ENCODE measurements around the gene MXD3. TPM values are rescaled to one million over a fixed set of nuclear protein-coding genes. Genes with fewer than 3 reads are reported as not detected.
A peak's percentile ranks its signal among the peaks of the same experiment; 100 is the strongest.
"Not testable (repeated sequence)": the region's sequence is repeated elsewhere in the genome, so short reads cannot be mapped to it uniquely, and the experiment has no call there.

Gene MXD3, protein sequence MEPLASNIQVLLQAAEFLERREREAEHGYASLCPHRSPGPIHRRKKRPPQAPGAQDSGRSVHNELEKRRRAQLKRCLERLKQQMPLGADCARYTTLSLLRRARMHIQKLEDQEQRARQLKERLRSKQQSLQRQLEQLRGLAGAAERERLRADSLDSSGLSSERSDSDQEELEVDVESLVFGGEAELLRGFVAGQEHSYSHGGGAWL
- 10 to 100 TPM in 3 of 4 donors, 1 to 10 TPM in 1; 9.7 to 30.3 (median 26.1) TPM for polyA plus RNA-seq (ENCODE audit: insufficient read length in 4 of 4)

DNA sequence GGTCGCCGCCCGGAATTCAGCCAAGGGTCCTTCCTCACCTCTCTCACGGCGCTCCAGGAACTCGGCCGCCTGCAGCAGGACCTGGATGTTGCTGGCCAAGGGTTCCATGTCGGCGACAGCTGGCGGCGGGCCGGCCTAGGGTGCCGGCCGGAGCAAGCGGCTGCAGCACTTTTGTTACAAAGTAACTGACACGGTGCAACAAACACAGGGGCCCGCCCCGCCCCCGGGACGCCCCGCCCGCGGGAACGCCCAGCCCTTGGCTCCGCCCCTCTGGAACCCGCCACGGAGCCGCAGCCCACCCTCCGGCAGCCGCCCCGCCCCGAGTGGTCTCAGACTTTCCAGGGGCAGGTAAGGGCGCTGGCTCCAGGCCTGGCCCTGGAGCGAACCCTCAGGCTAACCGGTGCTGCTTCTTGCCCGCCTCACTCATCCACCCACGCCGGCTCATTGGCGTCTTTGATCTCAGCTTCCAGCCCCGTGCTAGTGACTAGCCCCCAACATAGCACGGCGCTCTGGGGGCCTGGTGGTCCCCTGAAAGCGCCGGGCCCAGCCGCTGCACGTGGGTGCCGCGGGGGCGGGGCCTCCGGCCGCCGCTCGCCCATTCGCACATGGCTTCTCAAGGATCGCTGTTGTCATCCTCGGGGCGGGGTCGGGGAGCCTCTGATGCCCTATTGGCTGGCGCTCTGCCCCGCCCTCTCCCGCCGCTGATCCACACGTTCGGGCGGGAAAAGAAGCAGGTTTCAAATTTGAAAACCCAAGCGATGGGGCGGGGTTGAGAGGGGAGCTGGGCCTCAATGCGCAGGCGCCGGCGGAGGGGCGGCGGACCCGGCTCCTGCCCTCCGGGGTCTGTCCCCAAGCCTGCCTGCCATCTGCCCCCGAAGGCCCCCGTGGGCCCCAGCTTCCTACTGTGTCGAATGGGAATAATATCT is at the start of gene MXD3:
Gene MXD3 (minus strand): TSS at position 176 of the 926 bp plus-strand sequence. CDS start 68 bp downstream, at position 108.
- peak; percentile 71 to 92 (median 82) for DNase-seq (ENCODE audit: low read depth in 4 of 4, low spot score in 2 of 4)

DNA sequence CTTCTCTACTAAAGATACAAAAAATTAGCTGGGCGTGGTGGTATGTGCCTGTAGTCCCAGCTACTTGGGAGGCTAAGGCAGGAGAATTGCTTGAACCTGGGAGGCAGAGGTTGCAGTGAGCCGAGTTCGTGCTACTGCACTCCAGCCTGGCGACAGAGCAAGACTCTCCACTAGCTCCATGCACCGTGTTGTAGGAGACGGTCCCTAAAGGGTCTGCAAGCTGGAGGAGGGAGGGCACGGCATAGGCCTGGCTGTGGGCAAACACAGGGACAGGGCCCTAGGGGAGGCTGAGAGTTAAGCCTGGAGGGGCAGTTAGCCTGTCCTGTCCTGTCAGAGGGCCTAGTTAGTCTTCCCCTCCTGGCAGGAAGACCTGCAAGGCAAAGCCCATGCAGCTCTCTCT is 49.0 kb upstream of the MXD3 start:
- DNase-seq (ENCODE audit: low read depth in 4 of 4, low spot score in 2 of 4): not testable (repeated sequence)

DNA sequence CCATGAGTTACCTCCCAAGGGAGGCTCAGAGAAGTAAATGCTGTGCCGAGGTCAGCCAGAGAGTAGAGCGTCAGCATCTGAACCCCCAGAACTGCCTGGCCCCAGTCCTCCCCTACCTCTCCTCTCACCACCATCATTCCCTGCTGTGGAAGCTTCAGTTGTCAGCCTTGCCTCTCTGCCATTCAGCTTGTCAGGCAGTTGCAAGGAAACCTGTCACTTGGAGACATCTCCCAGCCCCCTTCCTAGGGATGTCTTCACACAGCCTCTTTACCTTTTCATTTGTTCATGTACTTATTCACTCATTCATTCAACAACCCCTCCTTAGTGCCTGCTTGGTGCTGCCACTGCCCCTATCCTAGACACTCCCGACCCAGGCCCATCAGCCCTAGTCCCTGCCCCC is 48.2 kb upstream of the MXD3 start:
- no peak for DNase-seq (ENCODE audit: low read depth in 4 of 4, low spot score in 2 of 4)

DNA sequence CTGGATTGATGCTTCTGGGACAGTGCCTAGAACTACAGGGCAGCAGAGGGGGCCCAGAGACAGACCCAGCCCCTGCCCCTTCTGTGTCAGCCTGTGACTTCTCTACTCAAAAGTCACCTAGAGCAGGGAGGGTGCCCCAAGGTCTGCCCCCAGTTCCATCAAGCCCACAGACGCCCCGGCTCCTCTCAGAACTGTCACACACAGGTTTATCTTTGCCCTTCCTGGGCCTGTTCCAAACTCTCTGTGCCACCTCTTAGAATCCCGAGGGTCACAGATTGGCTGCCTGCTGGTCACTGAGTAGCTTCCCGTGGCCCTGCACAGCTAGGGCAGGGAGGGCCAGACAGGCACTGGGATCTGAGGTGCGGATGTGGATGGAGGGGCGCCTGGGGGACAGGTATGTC is 47.8 kb upstream of the MXD3 start:
- no peak for DNase-seq (ENCODE audit: low read depth in 4 of 4, low spot score in 2 of 4)

DNA sequence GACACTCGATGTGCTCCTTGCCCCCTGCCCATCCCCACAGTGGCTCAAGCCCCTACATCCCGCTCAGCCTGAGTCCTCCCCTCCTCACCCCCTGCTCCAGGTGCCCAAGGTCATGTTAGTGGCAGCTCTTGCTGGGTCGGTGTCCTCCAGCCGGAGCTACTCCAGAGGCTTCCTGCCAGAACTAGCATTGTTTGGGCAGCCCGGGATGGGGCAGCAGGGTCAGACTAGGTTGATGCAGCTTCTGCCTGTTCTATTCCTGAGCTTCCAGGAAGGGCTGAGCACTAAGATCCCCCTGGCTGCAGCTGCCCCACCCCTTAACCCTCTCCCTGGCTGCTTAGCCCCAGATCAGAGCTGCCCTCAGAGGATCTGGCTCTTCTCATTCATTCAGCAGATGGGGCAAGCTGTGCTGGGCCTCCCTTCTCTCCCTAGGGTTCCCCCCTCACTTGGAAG is 46.7 kb upstream of the MXD3 start:
- DNase-seq (ENCODE audit: low read depth in 4 of 4, low spot score in 2 of 4): no peak

DNA sequence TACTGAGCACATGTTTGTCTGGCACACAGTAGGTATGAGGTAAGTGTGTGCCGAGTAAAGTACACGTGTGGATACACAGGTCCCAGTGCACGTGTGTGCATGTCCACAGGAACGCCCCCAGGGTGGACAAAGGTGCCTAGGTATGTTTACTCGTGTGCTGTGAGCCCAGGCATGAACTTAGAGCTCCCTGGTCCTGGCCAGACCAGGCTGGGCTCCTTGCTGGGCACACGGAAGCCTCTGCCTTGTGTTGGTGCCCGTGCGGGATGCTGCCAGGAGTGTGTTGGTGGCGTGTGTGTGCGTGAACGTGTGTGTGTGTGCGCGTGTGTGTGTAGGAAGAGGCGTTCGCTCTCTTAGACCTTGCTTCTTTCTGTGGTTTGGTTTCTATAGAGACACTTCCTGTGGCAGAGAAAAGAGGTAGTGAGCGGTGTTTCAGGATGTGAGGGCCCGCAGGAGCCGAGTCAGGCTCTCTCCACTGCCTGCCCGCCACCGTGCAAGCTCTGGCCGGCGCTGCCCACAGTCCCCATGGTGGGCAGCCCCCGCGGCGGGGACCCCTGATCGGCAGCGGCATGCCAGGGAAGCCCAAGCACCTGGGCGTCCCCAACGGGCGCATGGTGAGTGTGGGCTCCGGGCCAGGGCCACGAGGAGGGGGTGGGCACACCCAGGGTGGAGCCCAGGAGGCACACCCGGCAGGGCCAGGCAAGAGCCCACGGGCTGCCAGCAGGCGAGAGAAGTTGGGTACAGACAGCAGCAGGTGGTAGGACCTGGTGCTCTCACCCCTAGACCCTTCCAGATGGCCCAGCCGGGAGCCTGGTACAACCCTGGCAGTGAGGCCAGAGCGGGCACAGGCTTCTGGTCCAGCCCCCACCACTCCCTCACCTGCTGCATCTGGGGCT is 46.0 kb upstream of the MXD3 start, which contains the start of gene RGS14:
Gene RGS14 (plus strand): TSS at position 466 of the 893 bp plus-strand sequence. CDS start 101 bp downstream, at position 567.
- no peak for DNase-seq (ENCODE audit: low read depth in 4 of 4, low spot score in 2 of 4)

DNA sequence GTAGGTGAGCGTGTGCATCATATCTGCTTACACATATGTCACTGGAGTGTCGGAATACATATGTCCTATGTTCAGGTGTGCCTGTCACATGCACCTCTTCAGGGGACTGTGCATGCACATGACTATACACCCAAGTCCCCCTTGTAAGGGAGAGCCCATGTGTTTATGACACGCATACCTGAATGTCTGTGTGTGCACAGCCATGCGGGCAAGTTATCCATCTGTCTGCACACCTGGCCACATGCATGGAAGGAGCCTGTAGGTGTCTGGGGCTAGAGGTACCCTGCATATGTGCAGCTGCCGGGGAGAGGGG is 45.4 kb upstream of the MXD3 start:
- DNase-seq (ENCODE audit: low read depth in 4 of 4, low spot score in 2 of 4): no peak

DNA sequence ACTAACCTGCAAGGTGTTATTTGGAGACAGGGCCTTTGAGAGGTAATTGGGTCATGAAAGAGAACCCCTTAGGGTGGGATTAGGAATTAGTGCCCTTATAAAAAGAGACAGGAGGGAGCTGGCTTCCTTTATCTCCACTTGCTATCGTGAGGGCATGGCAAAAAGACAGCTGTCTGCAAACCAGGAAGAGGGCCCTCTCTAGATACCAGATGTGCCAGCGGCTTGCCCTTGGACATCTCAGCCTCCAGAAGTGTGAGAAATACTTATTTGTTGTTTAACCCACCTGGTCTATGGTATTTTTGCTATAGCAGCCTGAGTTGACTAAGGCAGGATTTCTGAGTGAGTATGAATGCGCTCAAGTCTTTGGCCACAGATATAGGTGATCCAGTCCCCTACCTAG is 45.0 kb upstream of the MXD3 start:
- DNase-seq (ENCODE audit: low read depth in 4 of 4, low spot score in 2 of 4): no peak

DNA sequence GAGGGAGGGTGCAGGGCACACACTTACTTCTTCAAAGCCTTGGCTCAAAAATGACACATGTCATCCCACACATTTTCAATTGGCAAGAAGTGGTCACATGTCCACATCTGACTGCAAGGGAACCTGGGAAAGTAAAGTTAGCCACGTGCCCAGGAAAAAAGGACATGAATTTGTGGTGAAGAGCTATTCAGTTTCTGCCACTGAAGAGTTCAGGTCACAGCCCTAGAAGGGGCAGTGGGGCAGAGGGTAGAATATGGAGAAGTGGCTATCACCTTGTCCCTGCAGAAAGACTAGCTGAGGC is 44.1 kb upstream of the MXD3 start:
- DNase-seq (ENCODE audit: low read depth in 4 of 4, low spot score in 2 of 4): no peak

DNA sequence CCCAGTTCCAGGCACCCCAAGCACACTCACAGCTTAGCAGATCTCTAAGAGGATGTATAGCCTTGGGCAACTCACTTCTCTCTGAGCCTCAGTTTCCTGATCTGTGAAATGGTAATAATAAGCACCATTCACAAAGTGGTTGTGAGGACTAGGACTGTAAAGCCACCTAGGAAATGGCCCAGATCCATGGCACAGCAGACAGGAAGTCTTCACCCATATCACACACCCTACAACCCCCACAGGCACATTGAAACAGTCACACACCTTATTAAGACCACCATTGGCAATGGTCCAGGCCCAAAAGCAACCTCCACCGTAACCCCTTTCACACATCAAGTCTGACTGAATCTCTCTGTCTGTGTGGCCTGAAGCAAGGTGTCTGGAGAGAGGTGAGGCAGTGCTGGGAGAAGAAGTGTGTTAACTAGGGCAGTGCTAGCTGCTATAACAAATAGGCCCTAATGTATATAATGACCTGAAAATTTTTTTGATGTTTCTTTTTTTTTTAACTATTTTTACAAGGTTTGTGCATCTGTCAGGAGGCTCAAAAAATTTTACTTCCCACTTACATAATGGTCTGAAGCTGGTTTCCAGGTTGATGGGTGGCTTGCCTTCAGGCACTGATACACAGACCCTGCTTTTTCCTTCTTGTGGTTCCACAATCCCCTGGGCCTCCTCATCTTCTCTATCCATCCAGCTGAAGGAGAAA is 43.6 kb upstream of the MXD3 start:
- DNase-seq (ENCODE audit: low read depth in 4 of 4, low spot score in 2 of 4): no peak

DNA sequence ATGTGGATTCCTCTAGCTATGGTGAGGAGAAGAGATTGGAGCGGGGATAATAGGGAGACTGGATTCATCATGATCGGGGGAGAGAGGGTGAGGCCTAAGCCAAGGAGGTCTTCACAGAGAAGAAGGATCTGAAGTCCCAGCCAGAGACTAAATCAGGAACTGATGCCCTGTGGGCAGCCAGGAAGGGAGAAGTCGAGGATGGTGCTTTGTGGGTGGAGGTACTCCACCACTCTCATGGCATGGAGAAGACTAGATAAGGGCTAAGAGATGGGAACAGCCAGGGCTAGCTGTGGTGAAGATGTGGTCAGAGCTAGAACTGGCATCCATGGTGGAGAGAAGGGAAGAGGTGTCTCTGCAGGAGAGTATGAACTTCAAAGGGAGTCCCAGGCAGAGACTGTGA is 43.0 kb upstream of the MXD3 start:
- no peak for DNase-seq (ENCODE audit: low read depth in 4 of 4, low spot score in 2 of 4)

DNA sequence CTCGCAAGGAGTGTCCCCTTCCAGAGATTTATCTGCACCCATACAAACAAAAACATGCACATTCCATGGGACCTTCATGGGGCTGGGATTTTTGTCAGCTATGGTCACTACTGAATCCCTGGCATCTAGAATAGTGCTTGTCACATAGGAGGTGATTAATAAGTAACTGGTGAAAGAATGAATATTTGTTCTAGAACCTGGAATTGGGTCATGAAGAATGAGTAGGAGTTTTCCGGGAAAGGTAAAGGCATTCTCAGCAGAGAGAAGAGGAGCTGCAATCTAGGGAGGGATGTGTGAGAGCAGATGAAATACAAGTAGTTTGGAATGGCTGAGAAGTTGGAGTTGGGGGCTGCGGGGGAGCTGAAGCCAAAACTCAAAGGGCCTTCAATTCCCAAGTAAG is 42.6 kb upstream of the MXD3 start:
- no peak for DNase-seq (ENCODE audit: low read depth in 4 of 4, low spot score in 2 of 4)

DNA sequence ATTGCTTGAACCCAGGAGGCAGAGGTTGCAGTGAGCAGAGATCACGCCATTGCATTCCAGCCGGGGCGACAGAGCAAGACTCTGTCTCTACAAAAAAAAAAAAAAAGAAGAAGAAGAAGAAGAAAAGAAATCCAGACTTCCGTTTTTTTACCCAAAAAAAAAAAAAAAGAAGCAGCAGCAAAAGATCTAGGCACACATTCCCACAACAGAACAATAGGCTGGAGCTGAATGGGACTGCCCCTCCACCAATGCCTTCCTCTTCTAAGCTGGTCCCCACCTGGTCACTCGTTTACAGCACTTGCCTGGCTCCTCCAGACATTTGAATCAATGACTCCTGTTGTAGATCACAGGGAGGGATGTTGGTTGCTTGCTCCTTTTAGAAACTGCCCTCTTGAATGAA is 41.4 kb upstream of the MXD3 start:
- no peak for DNase-seq (ENCODE audit: low read depth in 4 of 4, low spot score in 2 of 4)

DNA sequence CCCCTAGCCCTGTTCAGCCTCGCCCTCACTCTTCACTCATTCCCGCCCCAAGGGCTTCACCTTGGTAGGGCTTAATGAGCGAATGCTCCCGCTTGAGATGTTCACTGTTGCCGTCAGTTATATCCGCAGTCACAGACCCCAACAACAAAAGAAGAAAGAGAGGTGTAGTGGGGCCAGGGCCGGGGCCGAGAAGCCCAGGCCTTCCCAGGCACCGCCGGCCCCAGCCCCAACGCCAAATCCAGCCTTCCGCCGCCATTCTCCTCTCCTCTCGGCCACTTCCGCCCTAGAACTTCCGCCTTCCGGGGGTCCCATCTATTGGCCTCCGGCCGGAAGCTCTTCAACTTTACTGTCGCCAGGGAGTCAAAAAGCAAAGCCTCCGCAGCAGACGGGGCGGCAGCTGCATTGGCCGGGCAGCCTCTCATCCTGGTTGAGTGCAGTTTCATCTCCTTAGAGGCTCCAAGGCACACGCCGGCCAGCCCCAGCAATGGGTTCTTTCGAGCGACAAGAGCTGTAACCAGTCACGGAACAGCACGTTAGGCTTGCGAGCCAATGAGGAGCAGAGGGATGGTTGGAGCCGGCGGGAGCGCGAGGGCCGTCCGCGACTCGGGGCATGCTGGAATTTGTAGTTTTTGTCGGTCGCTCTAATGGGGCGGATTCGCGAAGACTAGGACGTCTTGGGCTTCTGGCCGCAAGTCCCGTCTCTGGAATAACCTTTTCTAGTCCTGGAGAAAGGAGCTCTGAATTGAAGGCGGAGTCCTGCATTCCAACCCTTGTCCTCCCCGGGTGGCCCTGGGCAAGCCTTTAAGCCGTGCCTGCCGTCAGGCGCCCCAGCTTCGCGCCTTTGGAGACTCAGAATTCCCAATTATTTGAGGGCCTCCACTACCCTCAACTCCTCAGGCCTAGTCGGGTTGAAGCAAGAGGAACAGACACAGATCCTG is 40.0 kb upstream of the MXD3 start, which contains the start of gene LMAN2:
Gene LMAN2 (minus strand): TSS at position 277 of the 938 bp plus-strand sequence. CDS start 21 bp downstream, at position 256.
- DNase-seq (ENCODE audit: low read depth in 4 of 4, low spot score in 2 of 4): peak; percentile 88 to 97 (median 94)

DNA sequence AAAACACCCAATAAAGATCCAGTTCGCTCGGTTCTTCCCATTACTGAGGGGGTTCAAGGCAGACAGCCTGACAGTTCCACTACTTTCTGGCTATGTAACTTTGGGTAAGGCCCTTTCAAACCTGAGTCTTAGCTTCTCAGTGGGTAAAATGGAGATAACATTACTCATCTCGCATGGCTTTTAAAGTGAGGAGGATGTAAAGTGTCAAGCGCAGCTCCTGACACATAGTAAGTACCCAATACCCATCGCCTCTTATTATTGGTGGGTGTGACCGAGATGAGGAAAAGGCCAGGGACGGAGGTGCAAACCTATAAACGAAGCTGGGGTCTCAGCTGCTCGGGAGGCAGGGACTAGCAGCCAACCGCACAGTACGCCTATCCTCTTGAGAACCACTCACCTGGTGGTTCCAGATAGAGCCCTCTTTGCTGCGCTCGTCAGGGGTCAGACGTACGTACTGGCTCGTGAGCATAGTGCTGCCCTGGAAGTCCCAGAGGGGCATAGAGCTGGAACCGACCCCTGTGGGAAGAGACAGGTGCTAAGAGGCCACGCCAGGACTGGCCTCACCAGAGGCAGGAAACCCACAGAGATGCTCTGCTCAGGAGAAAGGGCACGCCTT is 39.2 kb upstream of the MXD3 start:
- no peak for DNase-seq (ENCODE audit: low read depth in 4 of 4, low spot score in 2 of 4)

DNA sequence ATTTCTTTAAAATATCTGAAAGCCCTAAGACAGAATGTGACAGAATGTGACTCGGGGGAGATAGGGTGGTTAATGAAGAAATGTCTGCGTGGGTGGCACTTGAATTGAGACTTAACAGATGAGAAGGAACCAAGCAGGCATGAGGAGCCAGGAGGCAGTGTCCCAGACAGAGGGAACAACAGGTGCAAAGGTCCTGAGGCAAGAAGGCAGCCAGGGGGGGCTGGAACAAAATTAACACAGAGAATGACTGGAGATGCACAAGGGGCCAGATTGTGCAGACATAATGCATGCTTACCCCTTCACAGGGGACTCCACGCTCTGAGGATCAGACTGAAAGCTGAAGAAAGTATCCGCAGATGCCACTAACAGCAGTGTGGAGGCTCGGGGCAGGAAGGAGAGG is 38.1 kb upstream of the MXD3 start:
- DNase-seq (ENCODE audit: low read depth in 4 of 4, low spot score in 2 of 4): no peak

DNA sequence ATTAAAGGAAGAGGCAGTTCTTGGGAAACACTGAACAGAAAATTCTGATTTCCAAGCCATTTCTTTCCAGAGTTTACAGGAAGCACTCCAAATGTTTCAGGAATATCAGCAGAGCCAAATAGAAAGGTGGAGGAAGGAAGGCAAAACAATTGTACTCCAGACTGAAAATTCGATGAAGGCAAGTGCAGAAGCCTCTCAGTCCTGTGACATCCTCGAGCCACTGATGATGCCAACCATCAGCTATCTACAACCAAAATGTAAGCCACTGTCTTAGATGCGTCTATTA is 37.6 kb upstream of the MXD3 start:
- no peak for DNase-seq (ENCODE audit: low read depth in 4 of 4, low spot score in 2 of 4)

DNA sequence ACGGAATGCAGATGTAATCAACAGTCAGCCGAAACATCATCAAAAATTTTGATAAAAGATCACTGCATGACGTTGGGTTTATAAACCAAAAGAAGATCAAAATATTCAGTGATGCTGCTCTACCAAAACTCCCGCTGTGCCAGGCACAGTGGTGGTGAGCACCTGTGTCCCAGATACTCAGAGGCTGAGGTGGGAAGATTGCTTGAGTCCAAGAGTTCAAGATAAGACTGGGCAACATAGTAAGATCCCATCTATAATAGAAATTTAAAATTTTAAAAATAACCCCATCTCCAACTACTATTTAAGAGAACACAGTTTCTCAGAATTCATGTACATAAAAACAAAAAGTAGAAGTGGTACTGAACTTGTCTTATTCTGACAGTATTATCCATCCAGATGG is 36.0 kb upstream of the MXD3 start:
- no peak for DNase-seq (ENCODE audit: low read depth in 4 of 4, low spot score in 2 of 4)

DNA sequence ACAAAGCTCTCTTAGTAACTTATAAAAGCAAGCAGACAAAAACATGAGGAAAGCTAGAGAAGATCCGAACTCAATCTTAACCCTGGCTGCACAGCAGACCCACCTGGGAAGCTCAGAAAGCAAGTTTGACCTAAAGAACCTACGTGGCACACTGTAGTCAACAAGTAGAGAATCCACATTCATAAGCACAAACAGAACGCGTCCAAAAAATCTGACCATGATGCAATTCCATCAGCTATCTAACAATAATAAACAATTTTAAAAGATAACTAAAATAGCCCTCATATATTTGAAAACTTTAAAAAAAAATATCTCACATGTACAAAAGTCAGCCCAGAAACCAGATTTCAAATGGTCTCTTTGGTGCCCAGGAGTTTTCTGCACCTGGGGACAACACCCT is 35.1 kb upstream of the MXD3 start:
- DNase-seq (ENCODE audit: low read depth in 4 of 4, low spot score in 2 of 4): no peak
